Measurements from ENCODE around the gene CASR. TPM values are rescaled to one million over a fixed set of nuclear protein-coding genes. Genes with fewer than 3 reads are reported as not detected.
A peak's percentile ranks its signal among the peaks of the same experiment; 100 is the strongest.

Gene CASR
- under 0.01 and 0.01 TPM in 2 replicates for polyA plus RNA-seq (2013)

DNA sequence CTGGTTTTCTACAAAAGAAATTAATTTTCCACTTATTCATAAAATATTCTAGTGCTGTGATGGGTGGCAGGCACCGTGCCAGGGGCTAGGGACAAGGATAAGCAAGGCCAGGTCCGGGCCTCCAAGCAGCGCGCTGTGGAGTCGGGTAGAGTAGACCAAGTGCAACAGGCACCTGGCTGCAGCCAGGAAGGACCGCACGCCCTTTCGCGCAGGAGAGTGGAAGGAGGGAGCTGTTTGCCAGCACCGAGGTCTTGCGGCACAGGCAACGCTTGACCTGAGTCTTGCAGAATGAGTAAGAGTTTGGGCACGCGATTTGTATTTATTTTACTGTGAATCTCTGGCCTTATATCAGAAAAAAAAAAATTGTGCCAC is at the start of gene CASR:
TSS of gene CASR (plus strand) at position 148 of the 372 bp plus-strand sequence. CDS start 70,522 bp downstream, outside the sequence.
- WGBS (ENCODE audit: extremely low coverage, insufficient coverage, insufficient read length), result no CpG with 5 or more reads among the region's 14 CpGs

DNA sequence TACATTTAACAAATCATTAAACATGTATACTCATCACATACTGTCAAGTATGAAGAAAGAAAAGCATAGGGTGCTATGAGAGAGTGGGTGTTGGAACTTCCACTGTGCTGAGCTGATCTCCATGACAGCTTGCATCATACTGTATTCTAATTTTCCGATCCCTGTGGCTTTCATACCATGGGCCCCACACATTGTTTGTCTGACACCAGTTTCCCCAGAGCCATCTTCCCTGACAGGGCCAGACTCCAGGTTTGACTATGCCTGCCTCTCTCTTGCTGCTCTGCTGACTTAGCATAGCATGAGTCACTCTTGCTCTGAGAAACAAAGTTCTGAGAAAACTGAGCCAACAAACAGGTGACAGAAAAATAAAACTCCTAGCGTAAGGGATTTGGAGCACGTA is 37.0 kb upstream of the CASR start:
- H2BK5ac ChIP-seq (ENCODE audit: low read depth, low read length, poor library complexity), result no peak overlapping the region
- H3K4me3 ChIP-seq (ENCODE audit: low read depth, low read length), result no peak overlapping the region
- H4K8ac ChIP-seq (ENCODE audit: low read depth, low read length), result no peak overlapping the region
- H4K12ac ChIP-seq (ENCODE audit: low read depth, low read length), result no peak overlapping the region
- H3K79me2 ChIP-seq (ENCODE audit: control insufficient read depth, insufficient read depth, low read length, poor library complexity), result no peaks in the 10 kb centered on the region
- DNase-seq, result no peak
- H3K9me3 ChIP-seq (ENCODE audit: insufficient read depth, low read depth, low read length), result no peaks in the 10 kb centered on the region
- H2BK12ac ChIP-seq (ENCODE audit: low read length), result no peak overlapping the region
- H2BK120ac ChIP-seq (ENCODE audit: insufficient read depth, low read length, poor library complexity), result no peak overlapping the region
- no peak overlapping the region for H3K9ac ChIP-seq (ENCODE audit: low read length)
- H3K79me1 ChIP-seq (ENCODE audit: low read length), result no peaks in the 10 kb centered on the region
- no peak overlapping the region for H3K18ac ChIP-seq (ENCODE audit: low read length)
- H2AK5ac ChIP-seq (ENCODE audit: low read length), result no peak overlapping the region
- no peak overlapping the region for H3K4ac ChIP-seq (ENCODE audit: low read depth, low read length)
- no peaks in the 10 kb centered on the region for H3K27me3 ChIP-seq (ENCODE audit: insufficient read depth, low read length)
- H2AFZ ChIP-seq (ENCODE audit: insufficient read depth, low read length, poor library complexity), result no peak overlapping the region
- H3K4me1 ChIP-seq (ENCODE audit: control insufficient read depth in 1 of 2, insufficient read depth in 2 of 2, low read length in 2 of 2), result no peaks in the 10 kb centered on the region
- no peak overlapping the region for H3K23ac ChIP-seq (ENCODE audit: low read length)
- no peak overlapping the region for H3K4me2 ChIP-seq (ENCODE audit: low read length)
- no peaks in the 10 kb centered on the region for H3K36me3 ChIP-seq (ENCODE audit: control insufficient read depth in 1 of 2, insufficient read depth in 2 of 2, low read length in 2 of 2)
- no peak overlapping the region for H4K91ac ChIP-seq (ENCODE audit: low read depth, low read length)
- no peak overlapping the region for H3K14ac ChIP-seq (ENCODE audit: low read length)
- WGBS (ENCODE audit: extremely low coverage, insufficient coverage, insufficient read length), result no CpG with 5 or more reads among the region's 3 CpGs
- no peak overlapping the region for H3K27ac ChIP-seq (ENCODE audit: low read depth, low read length)

More for the DNA sequence above, at the start of gene CASR:
- Histone ChIP-seq H4K12ac (ENCODE audit: low read depth, low read length) (no peak within 1 kb of the TSS), H3K4me1 (ENCODE audit: control insufficient read depth in 1 of 2, insufficient read depth in 2 of 2, low read length in 2 of 2) (peaks cover 0 to 8% of the 10 kb centered on the region in 2 experiments), H2AK5ac (ENCODE audit: low read length) (no peak within 1 kb of the TSS), H2BK12ac (ENCODE audit: low read length) (no peak within 1 kb of the TSS), H2AFZ (ENCODE audit: insufficient read depth, low read length, poor library complexity) (no peak within 1 kb of the TSS), H3K18ac (ENCODE audit: low read length) (no peak within 1 kb of the TSS), H3K9me3 (ENCODE audit: insufficient read depth, low read depth, low read length) (no peaks in the 10 kb centered on the region), H3K79me1 (ENCODE audit: low read length) (no peaks in the 10 kb centered on the region), H2BK120ac (ENCODE audit: insufficient read depth, low read length, poor library complexity) (no peak within 1 kb of the TSS), H3K4me3 (ENCODE audit: low read depth, low read length) (peak within 1 kb of the TSS; percentile 61), H3K14ac (ENCODE audit: low read length) (no peak within 1 kb of the TSS), H3K27me3 (ENCODE audit: insufficient read depth, low read length) (peaks cover 33% of the 10 kb centered on the region), H4K8ac (ENCODE audit: low read depth, low read length) (no peak within 1 kb of the TSS), H4K91ac (ENCODE audit: low read depth, low read length) (no peak within 1 kb of the TSS), H3K27ac (ENCODE audit: low read depth, low read length) (no peak within 1 kb of the TSS), H2BK5ac (ENCODE audit: low read depth, low read length, poor library complexity) (no peak within 1 kb of the TSS), H3K9ac (ENCODE audit: low read length) (no peak within 1 kb of the TSS), H3K23ac (ENCODE audit: low read length) (no peak within 1 kb of the TSS), H3K4ac (ENCODE audit: low read depth, low read length) (no peak within 1 kb of the TSS), H3K79me2 (ENCODE audit: control insufficient read depth, insufficient read depth, low read length, poor library complexity) (no peaks in the 10 kb centered on the region), H3K4me2 (ENCODE audit: low read length) (peak within 1 kb of the TSS; percentile 68), H3K36me3 (ENCODE audit: control insufficient read depth in 1 of 2, insufficient read depth in 2 of 2, low read length in 2 of 2) (no peaks in the 10 kb centered on the region)
- DNase-seq, result no peak

- Histone ChIP-seq H4K91ac (ENCODE audit: low read depth, low read length) (no peak overlapping the region), H2BK12ac (ENCODE audit: low read length) (no peak overlapping the region), H3K79me2 (ENCODE audit: control insufficient read depth, insufficient read depth, low read length, poor library complexity) (no peaks in the 10 kb centered on the region), H3K27ac (ENCODE audit: low read depth, low read length) (no peak overlapping the region), H3K9ac (ENCODE audit: low read length) (no peak overlapping the region), H2BK5ac (ENCODE audit: low read depth, low read length, poor library complexity) (no peak overlapping the region), H3K27me3 (ENCODE audit: insufficient read depth, low read length) (no peaks in the 10 kb centered on the region), H3K23ac (ENCODE audit: low read length) (no peak overlapping the region), H2BK120ac (ENCODE audit: insufficient read depth, low read length, poor library complexity) (no peak overlapping the region), H3K4ac (ENCODE audit: low read depth, low read length) (no peak overlapping the region), H2AFZ (ENCODE audit: insufficient read depth, low read length, poor library complexity) (no peak overlapping the region), H4K12ac (ENCODE audit: low read depth, low read length) (no peak overlapping the region), H3K4me3 (ENCODE audit: low read depth, low read length) (peak overlapping the region; percentile 7), H3K4me1 (ENCODE audit: control insufficient read depth in 1 of 2, insufficient read depth in 2 of 2, low read length in 2 of 2) (no peaks in the 10 kb centered on the region), H2AK5ac (ENCODE audit: low read length) (no peak overlapping the region), H3K18ac (ENCODE audit: low read length) (no peak overlapping the region), H3K9me3 (ENCODE audit: insufficient read depth, low read depth, low read length) (peaks cover 2% of the 10 kb centered on the region), H3K4me2 (ENCODE audit: low read length) (no peak overlapping the region), H3K79me1 (ENCODE audit: low read length) (no peaks in the 10 kb centered on the region), H4K8ac (ENCODE audit: low read depth, low read length) (no peak overlapping the region), H3K14ac (ENCODE audit: low read length) (no peak overlapping the region), H3K36me3 (ENCODE audit: control insufficient read depth in 1 of 2, insufficient read depth in 2 of 2, low read length in 2 of 2) (no peaks in the 10 kb centered on the region)
- no CpG with 5 or more reads among the region's 2 CpGs for WGBS (ENCODE audit: extremely low coverage, insufficient coverage, insufficient read length)
- no peak for DNase-seq
Observed at GRCh38 chr3:122148941-122149627, 34.4 kb upstream of the CASR start.

DNA sequence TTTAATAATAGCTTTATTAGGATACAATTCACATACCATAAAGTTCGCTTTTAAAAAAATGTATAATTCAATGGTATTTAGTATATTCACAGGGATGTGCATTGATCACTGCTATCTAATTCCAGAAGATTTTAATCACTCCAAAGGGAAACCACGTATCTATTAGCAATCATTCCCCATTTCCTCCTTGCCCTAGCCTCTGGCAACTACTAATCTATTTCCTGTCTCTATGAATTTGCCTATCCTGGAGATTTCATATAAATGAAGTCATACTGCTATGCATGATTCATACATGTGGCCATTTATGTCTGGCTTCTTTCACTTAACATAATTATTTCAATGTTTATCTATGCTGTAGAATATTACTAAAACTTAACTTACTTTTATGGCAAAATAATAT is 32.0 kb upstream of the CASR start:
- Histone ChIP-seq H3K4ac (ENCODE audit: low read depth, low read length) (no peak overlapping the region), H4K91ac (ENCODE audit: low read depth, low read length) (no peak overlapping the region), H3K79me1 (ENCODE audit: low read length) (no peaks in the 10 kb centered on the region), H3K36me3 (ENCODE audit: control insufficient read depth in 1 of 2, insufficient read depth in 2 of 2, low read length in 2 of 2) (no peaks in the 10 kb centered on the region), H3K23ac (ENCODE audit: low read length) (no peak overlapping the region), H3K14ac (ENCODE audit: low read length) (no peak overlapping the region), H3K4me3 (ENCODE audit: low read depth, low read length) (no peak overlapping the region), H3K18ac (ENCODE audit: low read length) (no peak overlapping the region), H4K8ac (ENCODE audit: low read depth, low read length) (no peak overlapping the region), H2BK12ac (ENCODE audit: low read length) (no peak overlapping the region), H3K79me2 (ENCODE audit: control insufficient read depth, insufficient read depth, low read length, poor library complexity) (no peaks in the 10 kb centered on the region), H3K27me3 (ENCODE audit: insufficient read depth, low read length) (no peaks in the 10 kb centered on the region), H4K12ac (ENCODE audit: low read depth, low read length) (no peak overlapping the region), H3K4me2 (ENCODE audit: low read length) (no peak overlapping the region), H2BK120ac (ENCODE audit: insufficient read depth, low read length, poor library complexity) (no peak overlapping the region), H3K27ac (ENCODE audit: low read depth, low read length) (no peak overlapping the region), H3K4me1 (ENCODE audit: control insufficient read depth in 1 of 2, insufficient read depth in 2 of 2, low read length in 2 of 2) (no peaks in the 10 kb centered on the region), H2AK5ac (ENCODE audit: low read length) (no peak overlapping the region), H3K9ac (ENCODE audit: low read length) (no peak overlapping the region), H3K9me3 (ENCODE audit: insufficient read depth, low read depth, low read length) (peaks cover 6% of the 10 kb centered on the region), H2AFZ (ENCODE audit: insufficient read depth, low read length, poor library complexity) (no peak overlapping the region), H2BK5ac (ENCODE audit: low read depth, low read length, poor library complexity) (no peak overlapping the region)
- no CpG with 5 or more reads among the region's 2 CpGs for WGBS (ENCODE audit: extremely low coverage, insufficient coverage, insufficient read length)
- DNase-seq, result peak; percentile 5 to 21

Measured in trophoblast cell (in vitro differentiated cells and primary cell).